Muscle layer of colon (tissue), 2 donors: ENCODE results near the gene LRRC1.

Experiments
- H3K27ac ChIP-seq: one replicate; pipeline ENCODE4 v1.7.0; 2013; ENCODE audit warnings: low read depth, mild to moderate bottlenecking, low read length, moderate library complexity
- H3K27me3 ChIP-seq, 2 donors: one replicate each; pipeline ENCODE4 v1.7.0; 2013; ENCODE audit warnings: low read length in 2 of 2, mild to moderate bottlenecking in 2 of 2; ENCODE audit not compliant: insufficient read depth in 2 of 2, control insufficient read depth in 1 of 2
- H3K36me3 ChIP-seq: one replicate; pipeline ENCODE4 v1.7.0; 2013; ENCODE audit warnings: mild to moderate bottlenecking, low read length; ENCODE audit not compliant: insufficient read depth
- H3K4me1 ChIP-seq: one replicate; pipeline ENCODE4 v1.7.0; 2013; ENCODE audit warnings: mild to moderate bottlenecking, low read length; ENCODE audit not compliant: insufficient read depth
- H3K4me3 ChIP-seq, 2 donors: one replicate each; pipeline ENCODE4 v1.7.0; 2013; ENCODE audit warnings: low read length in 2 of 2, low read depth in 1 of 2, mild to moderate bottlenecking in 1 of 2, moderate library complexity in 1 of 2
- H3K9ac ChIP-seq: one replicate; pipeline ENCODE4 v1.7.0; 2013; ENCODE audit warnings: low read length
- H3K9me3 ChIP-seq: one replicate; pipeline ENCODE4 v1.7.0; 2013; ENCODE audit warnings: mild to moderate bottlenecking, low read length
- donor health status: abdominal sarcoma.
- donor health status: Adenocarcinoma of cecum.

The LRRC1 gene

GRCh38 chr6:53831936-53832660 lies 37.3 kb downstream of the LRRC1 start:
- no peak overlapping the region for H3K4me3 ChIP-seq
- H3K4me1 ChIP-seq, result peaks cover 53% of the 10 kb centered on the region
- no peaks in the 10 kb centered on the region for H3K9me3 ChIP-seq
- no peak overlapping the region for H3K9ac ChIP-seq
- no peak overlapping the region for H3K27ac ChIP-seq
- H3K27me3 ChIP-seq, result no peaks in the 10 kb centered on the region
- H3K36me3 ChIP-seq, result no peaks in the 10 kb centered on the region

DNA sequence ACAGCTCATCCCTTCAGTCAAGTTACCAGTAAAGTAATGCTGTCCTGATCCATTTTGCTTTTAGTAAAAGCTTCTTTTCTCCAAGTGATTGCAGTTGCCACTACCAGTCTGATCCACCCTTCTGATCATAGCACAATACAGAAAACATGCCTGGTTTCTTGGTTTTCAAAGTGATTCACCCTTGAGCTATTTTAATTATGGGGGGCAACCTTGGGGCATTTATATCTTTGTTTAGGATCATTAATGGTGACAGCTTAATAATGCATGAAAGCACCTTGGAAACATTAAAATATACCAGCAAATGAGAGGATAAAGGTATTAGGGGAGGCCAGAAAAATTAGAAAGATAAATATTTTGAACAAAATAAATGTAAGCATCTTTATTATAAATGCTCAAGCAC lies 38.4 kb downstream of the LRRC1 start:
- Histone ChIP-seq H3K4me3 (no peak overlapping the region), H3K27ac (no peak overlapping the region), H3K36me3 (no peaks in the 10 kb centered on the region), H3K9me3 (no peaks in the 10 kb centered on the region), H3K27me3 (no peaks in the 10 kb centered on the region), H3K9ac (no peak overlapping the region), H3K4me1 (peaks cover 55% of the 10 kb centered on the region)

GRCh38 chr6:53834132-53834531 lies 39.3 kb downstream of the LRRC1 start:
- no peak overlapping the region for H3K9ac ChIP-seq
- H3K4me3 ChIP-seq, result no peak overlapping the region
- no peak overlapping the region for H3K27ac ChIP-seq
- peaks cover 51% of the 10 kb centered on the region for H3K4me1 ChIP-seq
- no peaks in the 10 kb centered on the region for H3K36me3 ChIP-seq
- no peaks in the 10 kb centered on the region for H3K9me3 ChIP-seq
- no peaks in the 10 kb centered on the region for H3K27me3 ChIP-seq

DNA sequence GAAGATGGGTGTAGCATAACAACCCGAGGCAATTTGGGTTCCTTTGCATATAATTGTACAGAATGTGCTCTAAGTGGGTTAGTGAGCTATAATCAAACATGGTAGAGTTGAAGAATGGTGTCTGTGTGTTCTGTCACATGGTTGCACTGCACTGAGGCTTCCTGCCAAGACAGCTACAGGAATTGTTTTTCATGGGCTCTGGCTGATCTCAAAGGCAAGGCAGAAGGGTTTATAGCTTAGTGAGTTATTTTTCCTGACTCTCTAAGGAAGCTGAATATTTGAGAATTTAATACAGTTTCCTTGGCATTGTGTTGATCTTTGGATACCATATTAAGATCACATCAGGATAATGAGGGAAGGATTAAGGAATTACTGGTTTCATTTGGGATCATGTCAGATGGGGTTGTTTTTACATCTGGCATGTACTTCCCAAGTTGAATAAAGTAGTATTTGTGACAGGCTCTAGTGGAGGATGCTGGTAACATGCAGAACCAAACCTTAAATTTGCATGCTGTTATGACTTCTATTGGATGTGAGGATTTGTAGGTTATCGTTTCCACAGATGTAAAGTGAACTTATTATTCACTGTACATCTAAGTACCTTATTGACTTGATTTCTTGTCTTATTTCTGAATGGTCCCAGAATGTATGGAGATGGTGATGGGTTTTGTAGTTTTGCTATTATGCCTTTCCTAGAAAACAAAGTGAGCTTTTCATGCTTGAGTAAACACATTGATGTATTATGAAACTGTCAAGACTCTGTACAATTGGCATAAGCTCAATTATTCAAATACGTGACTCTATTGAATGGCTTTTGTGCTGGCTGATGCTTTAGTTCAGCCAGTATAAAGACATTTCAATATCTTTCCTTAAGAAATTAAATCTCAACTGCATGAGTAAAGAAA lies 43.3 kb downstream of the LRRC1 start:
- Histone ChIP-seq H3K9me3 (no peaks in the 10 kb centered on the region), H3K27me3 (no peaks in the 10 kb centered on the region), H3K27ac (peak overlapping the region; percentile 67), H3K9ac (no peak overlapping the region), H3K4me3 (no peak overlapping the region), H3K4me1 (peaks cover 23% of the 10 kb centered on the region), H3K36me3 (no peaks in the 10 kb centered on the region)

DNA sequence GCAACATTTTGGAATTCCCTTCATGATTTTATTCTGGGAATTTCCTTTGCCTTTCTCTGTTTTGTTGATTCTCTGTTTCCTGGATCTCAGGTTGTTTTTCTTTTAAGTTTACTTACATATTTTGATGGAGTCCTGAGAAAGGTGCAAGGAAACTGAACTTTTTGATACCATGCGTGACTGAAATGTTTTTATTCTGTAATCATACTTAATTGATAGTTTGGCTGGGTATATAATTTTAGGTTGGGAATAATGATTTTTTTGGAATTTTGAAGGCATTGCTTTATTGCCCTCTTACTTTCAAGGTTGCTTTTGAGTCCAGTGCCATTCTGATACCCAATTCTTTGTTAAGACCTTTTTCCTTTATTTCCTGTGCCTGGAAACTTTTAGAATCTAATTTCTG lies 45.2 kb downstream of the LRRC1 start:
- Histone ChIP-seq H3K9me3 (no peaks in the 10 kb centered on the region), H3K27me3 (no peaks in the 10 kb centered on the region), H3K36me3 (no peaks in the 10 kb centered on the region), H3K9ac (no peak overlapping the region), H3K4me1 (peaks cover 16% of the 10 kb centered on the region), H3K4me3 (no peak overlapping the region), H3K27ac (no peak overlapping the region)

GRCh38 chr6:53845280-53846195 lies 50.7 kb downstream of the LRRC1 start:
- Histone ChIP-seq H3K9me3 (no peaks in the 10 kb centered on the region), H3K36me3 (no peaks in the 10 kb centered on the region), H3K4me1 (peaks cover 10% of the 10 kb centered on the region), H3K4me3 (no peak overlapping the region), H3K27ac (no peak overlapping the region), H3K9ac (no peak overlapping the region), H3K27me3 (no peaks in the 10 kb centered on the region)

- Histone ChIP-seq H3K9ac (no peak overlapping the region), H3K36me3 (no peaks in the 10 kb centered on the region), H3K4me3 (no peak overlapping the region), H3K4me1 (peaks cover 10% of the 10 kb centered on the region), H3K27ac (no peak overlapping the region), H3K27me3 (no peaks in the 10 kb centered on the region), H3K9me3 (no peaks in the 10 kb centered on the region)
These were observed 51.4 kb downstream of the LRRC1 start for GRCh38 chr6:53846250-53846649.

DNA sequence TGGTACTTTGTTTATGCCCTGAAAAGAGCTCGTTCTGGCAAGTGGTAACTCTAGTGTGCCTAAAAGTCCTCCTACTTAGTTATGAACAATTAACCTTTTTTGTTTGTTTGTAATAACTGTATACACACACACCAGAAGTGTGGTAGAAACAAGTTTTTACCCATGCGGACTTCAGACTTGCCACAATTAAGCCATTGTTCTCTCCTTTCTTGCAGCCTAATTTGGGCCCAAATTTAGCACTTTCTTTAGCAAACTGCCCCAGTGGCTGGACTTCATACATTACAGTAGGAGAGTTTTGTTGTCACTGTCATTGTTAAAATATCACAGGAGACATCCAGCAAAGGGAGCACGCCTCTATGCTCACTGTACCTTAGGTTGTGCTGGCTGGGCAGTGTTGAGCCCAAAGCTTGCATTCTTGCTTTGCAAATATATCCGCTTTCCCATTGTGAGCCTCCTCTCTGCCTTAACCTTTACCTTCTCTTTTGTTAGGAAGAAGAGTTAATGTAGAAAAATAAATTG lies 53.0 kb downstream of the LRRC1 start:
- Histone ChIP-seq H3K4me3 (no peak overlapping the region), H3K27me3 (no peaks in the 10 kb centered on the region), H3K27ac (no peak overlapping the region), H3K9ac (no peak overlapping the region), H3K9me3 (no peaks in the 10 kb centered on the region), H3K4me1 (peaks cover 10% of the 10 kb centered on the region), H3K36me3 (no peaks in the 10 kb centered on the region)

DNA sequence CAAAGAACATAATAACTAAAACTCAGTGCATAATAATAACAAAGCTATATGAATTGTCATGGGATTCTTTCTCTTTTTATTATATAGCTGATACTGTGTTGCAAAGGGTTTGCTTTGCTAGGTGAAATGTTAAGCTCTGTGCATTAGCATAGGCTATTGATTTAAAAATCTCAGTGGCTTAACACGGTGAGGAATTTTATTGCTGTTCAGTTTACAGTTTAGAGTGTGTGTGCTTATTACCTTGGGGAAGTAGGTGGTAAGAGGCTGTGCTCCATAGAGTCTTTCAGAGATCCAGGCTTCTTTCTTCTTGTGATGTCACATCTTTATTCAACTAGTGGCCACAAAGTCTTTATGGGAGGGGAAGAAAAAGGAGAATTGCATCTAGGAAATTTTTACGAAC lies 55.7 kb downstream of the LRRC1 start:
- no peaks in the 10 kb centered on the region for H3K9me3 ChIP-seq
- peaks cover 10% of the 10 kb centered on the region for H3K4me1 ChIP-seq
- no peaks in the 10 kb centered on the region for H3K27me3 ChIP-seq
- no peak overlapping the region for H3K27ac ChIP-seq
- no peaks in the 10 kb centered on the region for H3K36me3 ChIP-seq
- H3K9ac ChIP-seq, result no peak overlapping the region
- H3K4me3 ChIP-seq, result no peak overlapping the region

DNA sequence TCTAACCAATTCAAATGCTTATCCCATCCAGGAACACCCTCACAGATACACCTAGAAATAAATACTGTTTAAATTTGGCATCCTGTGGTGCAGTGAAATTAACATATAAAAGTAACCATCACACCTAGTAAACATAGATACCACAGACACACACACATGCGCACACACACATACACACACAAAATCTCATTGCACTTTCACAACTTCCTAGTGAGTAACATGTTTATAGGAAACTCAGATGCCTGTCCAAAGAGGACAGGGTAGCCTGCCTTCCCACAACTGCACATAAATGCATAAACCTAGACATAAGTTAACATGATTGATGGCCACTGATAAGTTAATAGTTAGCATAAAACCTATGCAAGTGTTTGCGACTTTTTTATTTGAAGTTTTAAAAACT lies 56.8 kb downstream of the LRRC1 start:
- Histone ChIP-seq H3K27me3 (no peaks in the 10 kb centered on the region), H3K4me3 (no peak overlapping the region), H3K4me1 (peaks cover 10% of the 10 kb centered on the region), H3K9me3 (no peaks in the 10 kb centered on the region), H3K27ac (no peak overlapping the region), H3K9ac (no peak overlapping the region), H3K36me3 (no peaks in the 10 kb centered on the region)

- H3K4me3 ChIP-seq, result no peak overlapping the region
- H3K27me3 ChIP-seq, result no peaks in the 10 kb centered on the region
- H3K36me3 ChIP-seq, result no peaks in the 10 kb centered on the region
- H3K9me3 ChIP-seq, result no peaks in the 10 kb centered on the region
- no peak overlapping the region for H3K27ac ChIP-seq
- no peak overlapping the region for H3K9ac ChIP-seq
- H3K4me1 ChIP-seq, result peaks cover 5% of the 10 kb centered on the region
These were observed 58.0 kb downstream of the LRRC1 start for GRCh38 chr6:53852805-53853204.
